ENCODE measurements around the gene SUSD4.

Gene SUSD4

DNA sequence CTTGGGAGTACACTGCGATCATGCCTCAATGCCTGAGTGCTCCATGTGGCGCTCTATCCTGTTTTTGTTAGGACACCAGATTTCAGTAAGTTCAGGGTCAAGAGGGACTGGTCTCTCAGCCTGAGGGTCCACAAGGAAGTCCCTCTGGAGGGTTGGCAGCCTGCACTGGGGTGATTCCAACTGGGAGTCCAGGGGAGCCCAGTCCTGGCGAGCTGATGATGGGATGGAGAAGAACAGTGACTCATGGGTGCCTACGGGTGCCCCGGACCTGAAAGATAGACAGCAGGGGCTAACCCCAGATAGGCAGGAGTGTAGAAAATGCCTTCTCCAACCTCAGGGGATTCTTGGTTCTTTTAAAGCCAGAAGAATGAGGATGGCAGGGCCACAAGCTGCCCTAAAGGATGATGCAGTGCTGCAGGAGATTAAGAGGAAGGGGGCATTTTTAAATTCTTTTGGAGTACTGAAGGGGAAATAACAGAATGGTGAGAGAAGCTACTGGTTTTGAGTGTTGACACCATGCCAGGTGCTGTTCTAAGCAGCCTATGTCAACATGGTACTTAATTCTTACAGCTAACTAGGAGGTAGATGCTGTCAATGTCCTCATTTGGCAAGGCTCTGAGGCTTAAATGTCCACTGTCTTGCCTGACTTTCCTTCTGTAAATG, 152.5 kb downstream of the SUSD4 start:
- no peak for DNase-seq (ENCODE audit: low spot score)

DNA sequence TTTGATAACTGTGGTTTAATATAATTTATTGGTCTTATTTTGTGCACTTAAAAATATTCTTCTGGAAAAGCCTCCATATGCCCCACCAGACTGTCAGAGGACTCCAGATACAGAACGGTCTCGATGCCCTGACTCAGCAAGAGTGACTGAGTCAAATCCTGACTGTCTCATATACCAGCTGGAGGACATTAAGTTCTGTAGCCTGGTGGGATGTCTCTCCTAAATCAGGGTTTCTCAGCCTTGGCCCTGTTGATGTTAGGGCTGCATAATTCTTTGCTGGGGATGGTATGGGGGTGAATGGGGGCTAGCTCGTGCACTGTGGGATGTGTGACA, 153.2 kb downstream of the SUSD4 start:
- DNase-seq (ENCODE audit: low spot score) = no peak

DNA sequence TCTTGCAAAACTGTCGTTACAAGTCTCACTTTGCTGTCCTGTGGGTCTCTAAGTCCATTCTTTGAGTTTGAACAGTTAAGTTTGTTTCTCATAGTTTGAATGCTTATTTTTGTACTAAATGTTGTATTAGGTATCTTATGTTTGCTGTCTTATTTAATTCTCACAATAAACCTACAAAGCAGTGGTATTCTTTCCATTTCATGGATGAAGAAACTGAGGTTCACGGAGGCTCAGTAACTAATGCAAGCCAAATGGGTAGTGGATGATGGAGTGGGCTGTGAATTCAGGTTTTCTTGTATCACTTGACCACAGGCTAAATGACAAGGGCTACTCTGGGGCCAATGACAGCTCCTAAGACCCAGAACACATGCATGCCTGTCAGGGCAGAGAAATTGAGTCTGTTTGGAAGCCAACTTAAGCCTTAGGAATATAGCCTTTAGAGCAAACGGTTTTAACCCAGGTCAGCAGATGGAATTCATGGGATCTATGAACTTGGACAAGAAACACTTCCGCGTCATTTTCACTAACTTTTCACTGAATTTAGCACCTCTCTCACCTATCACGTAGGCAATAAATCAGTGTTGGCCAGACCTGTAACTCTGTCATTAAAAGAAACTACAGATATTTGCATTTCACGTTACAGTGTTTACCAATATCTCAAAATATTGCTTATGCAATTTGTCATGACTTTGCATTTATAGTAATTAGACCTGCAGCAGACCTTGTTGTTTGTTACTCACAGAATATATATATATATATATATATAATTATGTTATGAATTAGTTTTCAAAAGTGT, 153.8 kb downstream of the SUSD4 start:
- no peak for DNase-seq (ENCODE audit: low spot score)

DNA sequence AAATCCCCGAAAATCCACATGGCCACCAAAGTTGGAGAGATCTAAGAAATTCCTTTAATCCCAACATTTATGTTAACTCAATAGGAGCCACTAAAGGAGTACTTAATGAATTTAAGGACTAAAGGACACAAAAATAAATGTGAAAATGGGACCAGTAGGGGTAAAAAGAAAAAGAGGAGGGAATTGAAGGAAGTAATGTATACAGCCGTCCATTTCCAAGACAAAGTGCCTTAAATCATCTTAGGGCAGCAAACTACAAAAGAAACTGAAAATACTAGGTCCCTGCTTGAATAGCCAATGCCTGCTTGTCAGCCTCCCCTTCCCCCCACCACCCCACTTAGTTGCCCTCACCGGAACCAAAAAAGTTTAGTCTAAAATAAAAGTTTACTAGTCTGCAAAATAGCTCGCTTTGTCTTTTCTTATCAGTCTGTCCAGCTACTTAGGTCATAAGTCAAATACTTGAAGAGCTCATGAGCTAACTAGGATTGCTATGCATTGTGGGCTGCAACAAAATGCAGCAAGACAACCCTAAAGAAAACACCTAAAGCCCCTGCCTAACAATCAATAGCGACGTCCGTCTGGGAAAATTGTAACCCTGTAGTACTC, 154.6 kb downstream of the SUSD4 start:
- no peak for DNase-seq (ENCODE audit: low spot score)

DNA sequence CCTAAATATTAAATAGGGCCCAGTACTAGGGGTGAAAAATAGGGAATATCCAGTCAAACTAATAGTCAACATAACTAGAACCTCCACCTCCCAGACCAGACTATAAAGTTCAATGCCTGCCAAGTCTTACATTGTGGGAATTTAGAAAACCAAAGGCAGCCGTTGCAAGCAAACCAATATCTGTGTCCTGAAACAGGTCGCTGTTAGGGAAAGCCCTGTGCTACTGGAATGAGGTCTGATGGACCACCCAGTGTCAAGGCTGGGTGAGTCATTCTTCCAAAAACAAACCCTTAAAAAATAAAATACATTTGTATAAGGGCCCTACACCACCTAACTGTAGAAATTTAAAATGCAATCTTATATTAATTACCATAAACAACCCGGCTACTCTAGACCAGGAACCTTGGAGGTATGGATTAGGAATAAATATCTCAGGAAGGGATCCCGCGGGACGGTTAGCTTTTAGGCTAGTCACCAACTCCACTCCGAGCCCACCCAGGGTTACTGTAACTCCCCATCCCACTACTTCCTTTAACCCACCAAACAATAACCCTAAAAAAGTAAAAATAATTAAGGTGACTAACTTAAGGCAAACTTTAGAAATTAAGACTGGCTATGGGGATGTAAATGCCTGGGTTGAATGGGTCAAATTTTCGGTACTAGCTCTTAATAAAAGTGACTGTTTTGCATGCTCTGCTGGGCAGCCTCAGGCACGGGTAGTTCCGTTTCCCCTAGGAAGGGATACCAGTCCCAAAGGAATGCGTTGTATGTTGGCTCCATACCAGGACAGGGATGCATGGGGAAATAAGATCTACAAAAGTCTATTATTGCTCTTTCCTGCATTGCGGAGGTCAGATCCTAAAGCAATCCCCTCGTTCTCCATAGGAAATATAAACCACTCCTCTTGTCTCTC, 155.6 kb downstream of the SUSD4 start:
- no peak for DNase-seq (ENCODE audit: low spot score)

DNA sequence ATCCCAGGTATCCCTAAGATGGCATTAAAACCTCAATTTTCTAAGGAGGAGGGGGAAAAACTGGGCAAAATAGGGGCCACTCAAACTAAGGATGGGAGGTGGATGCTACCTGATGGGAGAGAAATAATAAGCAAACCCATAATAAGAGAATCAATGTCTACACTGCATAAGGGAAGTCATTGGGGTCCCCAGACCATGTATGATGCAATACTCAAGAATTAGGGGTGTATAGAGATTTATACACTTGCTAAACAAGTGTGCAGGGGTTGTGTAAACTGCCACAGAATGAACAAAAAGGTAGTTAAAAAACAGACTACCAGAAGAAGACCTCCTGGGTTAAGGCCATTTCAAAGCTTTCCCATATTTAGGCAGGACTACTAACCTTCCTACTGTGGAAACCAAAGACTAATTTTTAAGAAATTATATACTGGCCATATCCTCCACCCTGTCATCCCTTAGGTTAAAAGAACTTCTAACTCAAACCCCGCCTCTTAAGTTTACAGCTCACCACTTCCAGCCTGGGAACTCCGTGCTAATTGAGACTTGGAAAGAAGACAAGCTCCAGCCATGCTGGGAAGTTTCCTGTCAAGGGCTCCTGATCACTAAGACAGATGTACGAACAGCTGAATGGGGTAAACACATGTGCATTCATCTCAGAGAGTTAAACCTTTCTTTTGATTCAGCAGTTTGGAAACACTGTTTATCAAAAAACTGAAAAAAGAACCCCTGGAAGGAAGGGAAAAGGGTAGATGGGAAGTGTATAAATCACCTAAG, 156.5 kb downstream of the SUSD4 start:
- no peak for DNase-seq (ENCODE audit: low spot score)

DNA sequence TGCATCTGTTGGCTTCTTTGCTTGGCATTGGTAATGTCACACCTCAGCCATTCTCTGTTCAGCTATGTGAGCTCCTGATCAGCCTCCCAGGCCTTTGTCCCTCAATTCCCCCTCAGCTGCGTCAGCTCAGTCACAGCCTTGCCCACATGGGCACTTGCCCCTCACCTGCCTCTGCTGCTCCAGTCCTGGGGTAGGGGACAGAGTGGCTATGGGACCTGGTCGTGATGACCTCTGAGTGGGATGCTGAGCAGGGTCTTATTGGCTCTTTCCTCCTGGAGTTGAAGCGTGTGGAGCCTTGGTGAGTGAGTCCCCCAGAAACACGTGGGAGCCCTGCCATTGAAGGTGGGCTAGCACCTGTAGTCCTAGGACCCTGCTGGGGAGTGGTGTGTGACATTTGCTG, 159.6 kb downstream of the SUSD4 start:
- no peak for DNase-seq (ENCODE audit: low spot score)

DNA sequence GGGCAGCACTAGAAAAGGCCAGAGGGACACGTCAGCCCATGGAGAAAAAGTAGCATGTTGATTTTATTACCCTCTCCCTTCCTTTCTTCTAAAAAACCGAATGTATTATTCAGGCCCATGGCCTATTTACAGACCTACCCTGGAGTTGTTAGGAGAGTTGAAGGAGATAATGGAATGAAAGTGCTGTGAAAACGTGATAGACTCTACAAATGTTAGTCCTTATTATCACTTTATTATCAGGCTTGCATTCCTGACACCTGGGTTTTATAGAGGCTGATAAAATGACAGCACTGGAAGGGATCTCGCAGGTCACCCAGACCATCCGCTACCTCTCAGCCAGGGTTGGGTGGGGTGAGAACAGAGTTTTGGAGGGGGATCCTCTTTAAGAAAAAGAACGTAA, 160.3 kb downstream of the SUSD4 start:
- no peak for DNase-seq (ENCODE audit: low spot score)

DNA sequence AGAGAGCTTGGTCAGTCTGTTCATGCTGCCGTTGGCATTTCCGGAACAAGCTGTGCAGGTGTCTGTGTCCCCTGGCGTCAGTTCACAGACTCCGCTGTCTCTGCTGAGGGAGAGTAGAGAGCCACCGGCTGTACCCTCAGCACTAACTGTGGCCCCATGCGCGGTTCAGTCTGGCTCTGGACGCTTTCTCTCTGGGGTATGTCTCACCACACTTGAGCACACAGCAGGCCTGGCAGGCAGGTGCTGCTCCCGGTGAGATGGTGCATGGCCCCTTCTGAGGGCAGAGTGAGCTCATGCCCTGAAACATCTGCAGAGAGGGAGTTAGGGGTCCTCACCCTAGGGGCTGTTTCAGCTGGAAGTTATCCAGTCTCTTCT, 161.0 kb downstream of the SUSD4 start:
- no peak for DNase-seq (ENCODE audit: low spot score)

DNA sequence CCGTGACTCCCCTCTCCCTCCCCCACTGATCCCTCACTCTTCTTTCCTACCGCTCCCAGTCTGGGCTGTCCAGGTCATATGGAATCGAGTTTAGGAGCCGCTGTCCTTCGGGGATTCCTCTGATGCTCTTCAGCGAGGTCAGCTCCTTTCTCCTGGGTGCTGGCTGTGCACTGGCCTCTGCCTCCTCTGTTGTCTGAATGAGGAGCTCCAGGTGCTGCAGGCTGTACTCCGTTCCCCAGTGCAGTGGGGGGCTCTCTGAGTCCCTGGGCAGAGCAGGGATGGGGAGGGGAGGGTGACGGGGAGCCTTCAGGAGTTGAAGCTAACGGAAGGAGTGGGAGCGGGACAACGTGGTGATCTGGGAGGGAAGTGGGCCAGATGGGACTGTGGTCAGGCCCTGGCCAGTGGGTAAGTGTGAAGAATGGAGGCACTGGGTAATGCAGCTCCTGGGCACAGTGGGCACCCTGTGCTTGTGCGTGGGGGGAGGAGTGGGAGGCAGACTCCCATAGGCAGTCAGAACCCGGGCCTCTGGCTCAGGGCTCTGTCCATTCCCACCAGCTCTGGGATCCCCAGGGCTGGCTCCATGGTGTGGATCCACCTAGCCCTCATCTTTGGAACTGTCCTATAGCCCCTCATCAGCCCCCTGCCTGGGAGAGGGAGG, 161.5 kb downstream of the SUSD4 start:
- no peak for DNase-seq (ENCODE audit: low spot score)

DNA sequence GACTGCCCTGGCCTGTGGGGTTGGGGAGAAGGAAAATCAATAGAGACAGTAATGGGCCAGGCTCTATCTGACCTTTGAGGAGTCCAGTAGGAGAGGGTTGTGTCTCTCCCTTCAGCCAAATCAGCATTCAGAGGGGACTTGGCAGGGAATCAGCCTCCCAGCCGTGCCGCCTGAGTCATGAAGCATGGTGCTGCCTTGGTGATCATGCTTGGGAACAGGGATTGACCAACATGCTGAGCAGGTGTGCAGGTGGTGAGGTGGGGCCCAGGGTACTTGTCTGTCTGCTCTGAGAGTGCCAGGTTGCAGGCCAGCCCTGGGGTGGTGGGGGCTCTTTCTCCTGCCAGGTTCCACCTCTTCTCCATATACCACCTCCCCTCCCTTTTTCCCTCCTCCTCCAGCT, 162.0 kb downstream of the SUSD4 start:
- no peak for DNase-seq (ENCODE audit: low spot score)

DNA sequence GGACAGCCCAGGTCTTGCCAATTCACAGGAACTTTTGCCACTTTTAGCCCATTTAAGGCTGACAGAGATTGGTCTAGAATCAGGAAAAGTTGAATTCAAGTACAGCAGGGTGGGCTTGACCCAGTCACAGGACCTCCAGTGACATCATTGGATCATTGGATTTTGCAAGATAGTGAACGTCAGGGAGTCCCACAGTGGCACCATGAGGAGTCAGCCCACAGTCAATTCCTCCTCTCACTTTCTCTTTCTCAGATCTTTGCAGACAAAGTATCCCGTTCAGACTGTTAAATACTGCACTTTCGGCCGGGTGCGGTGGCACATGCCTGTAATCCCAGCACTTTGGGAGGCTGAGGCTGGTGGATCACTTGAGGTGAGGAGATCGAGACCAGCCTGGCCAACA, 163.1 kb downstream of the SUSD4 start:
- no peak for DNase-seq (ENCODE audit: low spot score)

DNA sequence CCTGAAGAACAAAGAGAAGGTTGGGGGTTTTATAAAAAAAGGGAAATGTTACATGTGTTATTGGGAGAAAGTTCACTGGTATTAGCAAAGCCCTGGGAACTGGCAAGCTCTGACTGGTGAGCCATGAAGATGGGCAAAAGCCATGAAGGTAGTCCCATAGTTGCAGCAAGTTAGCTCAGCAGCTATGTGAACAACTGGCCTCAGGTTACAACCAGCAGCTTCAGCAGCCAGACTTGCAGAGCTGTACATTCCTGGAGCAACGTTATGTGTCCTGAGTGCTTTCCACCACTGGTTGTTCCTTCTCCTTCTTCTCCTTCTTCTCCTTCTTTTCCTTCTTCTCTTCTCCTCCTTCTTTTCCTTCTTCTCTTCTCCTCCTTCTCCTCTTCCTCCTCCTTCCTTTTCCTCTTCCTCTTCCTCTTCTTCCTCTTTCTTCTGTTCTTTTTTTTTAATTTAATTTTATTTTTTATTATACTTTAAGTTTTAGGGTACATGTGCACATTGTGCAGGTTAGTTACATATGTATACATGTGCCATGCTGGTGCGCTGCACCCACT, 164.8 kb downstream of the SUSD4 start:
- no peak for DNase-seq (ENCODE audit: low spot score)

DNA sequence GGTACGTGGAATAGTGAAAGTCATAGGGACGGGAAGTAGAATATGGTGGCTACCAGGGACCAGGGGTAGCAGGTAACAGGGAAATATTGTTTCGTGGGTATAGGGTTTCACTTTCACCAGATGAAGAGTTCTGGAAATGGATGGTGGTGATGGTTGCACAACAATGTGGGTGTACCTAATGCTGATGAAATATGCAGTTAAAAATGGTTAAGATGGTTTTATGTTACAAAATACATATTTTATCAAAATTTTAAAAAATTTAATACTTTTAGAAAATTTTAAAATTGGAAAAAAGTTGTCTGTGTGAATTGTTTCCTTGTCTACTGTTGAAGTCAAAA, 165.4 kb downstream of the SUSD4 start:
- no peak for DNase-seq (ENCODE audit: low spot score)

DNA sequence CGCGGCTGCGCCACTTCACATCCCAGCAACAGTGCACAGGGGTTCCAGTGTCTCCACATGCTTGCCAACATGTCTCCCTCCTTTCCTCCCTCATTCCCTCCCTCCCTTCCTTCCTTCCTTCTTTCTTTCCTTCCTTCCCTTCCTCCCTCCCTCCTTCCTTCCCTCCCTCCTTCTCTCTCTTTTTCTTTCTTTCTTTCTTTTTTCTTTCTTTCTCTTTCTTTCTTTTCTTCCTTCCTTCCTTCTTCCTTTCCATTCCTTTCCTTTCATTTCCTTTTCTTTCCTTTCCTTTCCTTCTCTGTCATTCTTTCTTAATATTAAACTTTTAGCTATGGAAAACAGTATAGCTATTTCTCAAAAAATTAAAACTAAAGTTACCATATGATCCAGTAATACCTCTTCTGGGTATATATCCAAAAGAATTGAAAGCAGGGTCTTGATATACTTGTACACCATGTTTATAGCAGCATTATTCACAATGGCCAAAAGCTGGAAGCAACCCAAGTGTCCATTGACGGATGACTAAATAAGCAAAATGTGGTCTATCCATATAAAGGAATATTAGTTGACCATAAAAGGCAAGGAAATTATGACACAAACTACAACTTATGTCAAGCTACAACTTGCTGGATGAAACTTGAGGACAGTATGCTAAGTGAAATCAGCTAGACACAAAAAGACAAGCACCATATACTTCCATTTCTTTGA, 165.9 kb downstream of the SUSD4 start:
- no peak for DNase-seq (ENCODE audit: low spot score)

DNA sequence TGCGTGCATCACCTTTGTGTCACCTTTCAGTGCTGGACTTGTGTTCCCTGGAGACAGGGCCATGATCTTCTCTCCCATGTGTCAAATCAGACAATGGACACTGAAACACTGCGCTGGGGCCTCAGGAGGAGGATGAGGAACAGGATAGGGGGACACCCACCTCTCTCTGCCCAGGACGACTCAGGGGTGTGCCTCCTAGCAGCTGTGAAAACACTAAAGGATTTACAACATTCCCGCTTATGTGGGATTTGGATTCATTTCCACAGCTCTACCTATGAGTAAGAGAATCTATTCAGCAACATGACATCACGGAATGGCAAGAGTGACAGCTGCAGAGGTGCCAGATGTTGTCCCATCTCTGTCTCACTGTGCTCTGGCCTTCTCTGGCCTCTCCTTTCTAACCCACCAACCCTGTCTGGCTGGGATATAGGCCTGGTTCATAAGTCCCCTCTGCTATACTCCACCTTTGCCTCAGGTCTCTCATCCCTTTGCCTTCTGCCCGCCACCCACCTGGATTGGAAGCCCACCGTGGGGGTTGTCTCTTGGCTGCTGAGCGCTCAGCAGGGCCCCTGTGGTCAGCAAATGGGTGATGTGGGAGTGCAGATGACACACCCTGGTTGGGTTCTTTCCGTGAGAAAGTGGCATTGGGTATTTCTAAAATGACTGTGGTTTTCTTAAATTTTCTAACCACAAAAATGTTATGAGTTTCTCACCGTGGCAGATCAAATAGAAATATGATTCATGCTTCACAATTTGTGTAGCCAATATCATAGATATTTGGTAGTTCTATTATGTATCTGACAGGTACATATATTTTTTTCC, 173.9 kb downstream of the SUSD4 start:
- DNase-seq (ENCODE audit: low spot score) = peak; percentile 69

DNA sequence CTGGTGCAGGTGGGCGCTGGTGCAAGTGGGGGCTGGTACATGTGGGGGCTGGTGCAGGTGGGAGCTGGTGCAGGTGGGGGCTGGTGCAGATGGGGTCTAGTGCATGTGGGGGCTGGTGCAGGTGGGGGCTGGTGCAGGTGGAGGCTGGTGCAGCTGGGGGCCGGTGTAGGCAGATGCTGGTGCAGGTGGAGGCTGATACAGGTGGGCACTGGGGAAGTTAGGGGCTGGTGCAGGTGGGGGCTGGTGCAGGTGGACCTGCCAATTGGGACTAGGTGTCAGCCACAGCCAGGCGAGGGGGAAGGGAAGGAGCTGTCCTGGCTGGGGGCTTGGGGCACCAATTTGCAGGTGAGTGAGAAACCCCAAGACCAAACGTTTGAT, 174.5 kb downstream of the SUSD4 start:
- DNase-seq (ENCODE audit: low spot score) = no peak

DNA sequence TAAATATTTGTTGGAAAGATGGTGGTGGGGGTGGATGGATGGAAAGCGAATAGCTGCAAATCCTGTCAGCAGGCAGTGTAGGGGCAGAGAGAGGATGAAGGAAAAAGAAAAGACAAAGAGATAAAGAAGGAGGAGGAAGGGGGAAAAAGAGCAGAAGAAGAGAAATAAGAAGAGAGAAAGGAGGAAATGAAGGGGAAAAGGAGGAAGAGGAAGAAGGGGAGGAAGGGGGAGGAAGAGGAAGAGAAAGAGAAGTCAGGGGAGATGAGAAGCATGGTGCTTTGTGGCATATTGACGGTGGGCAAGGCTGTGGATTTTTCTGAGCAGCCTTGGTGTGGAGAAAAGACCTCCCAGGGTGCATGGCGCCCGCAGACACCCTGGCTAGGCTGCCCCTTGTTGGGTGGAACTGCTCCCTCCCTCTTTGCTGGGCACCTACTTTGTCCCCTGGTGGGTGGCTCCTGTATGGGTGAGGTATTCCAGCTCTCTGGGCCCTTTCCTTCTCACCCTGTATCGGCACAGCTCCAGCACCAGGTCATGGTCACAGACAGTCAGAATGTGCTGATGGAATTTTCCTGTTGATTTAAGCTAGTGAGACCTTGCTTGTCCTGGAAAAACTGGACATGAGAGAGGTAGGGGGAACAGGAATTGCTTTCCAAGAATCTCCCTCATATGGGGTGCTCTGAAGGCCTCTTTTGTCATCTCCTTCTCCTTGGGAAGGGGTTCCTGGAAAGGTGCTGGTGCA, 175.2 kb downstream of the SUSD4 start:
- no peak for DNase-seq (ENCODE audit: low spot score)

DNA sequence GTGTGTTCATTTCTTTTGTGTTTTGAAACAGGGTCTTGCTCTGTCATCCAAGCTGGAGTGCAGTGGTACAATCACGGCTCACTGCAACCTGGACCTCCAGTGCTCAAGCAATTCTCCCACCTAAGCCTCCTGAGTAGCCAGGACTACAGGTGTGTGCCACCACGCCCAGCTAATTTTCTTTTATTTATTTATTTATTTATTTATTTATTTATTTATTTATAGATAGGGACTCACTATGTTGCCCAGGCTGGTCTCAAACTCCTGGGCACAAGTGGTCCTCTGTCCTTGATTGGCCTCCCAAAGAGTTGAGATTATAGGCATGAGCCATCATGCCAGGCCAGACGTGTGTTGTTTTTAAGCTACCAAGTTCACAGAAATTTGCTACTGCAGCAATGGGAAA, 177.2 kb downstream of the SUSD4 start:
- no peak for DNase-seq (ENCODE audit: low spot score)

All from CD4-positive, alpha-beta T cell treated with Interleukin-15 for 4 hours (primary cell).